ENCODE data around the gene ZBTB46.

- TF ChIP-seq POLR2A (IDR thresholded peaks at IDR 0.05), result no peak
- TF ChIP-seq CTCF (IDR thresholded peaks at IDR 0.05), result no peak
- TF ChIP-seq POLR2AphosphoS5 (IDR thresholded peaks at IDR 0.05), result peak in 1 of 4 donors; percentile 37
Observed at GRCh38 chr20:63829945-63830835, 874 bp downstream of the ZBTB46 start.

Data from sigmoid colon (tissue), 4 donors.